GM18498 (cell line): ENCODE results near the gene FRMPD4.
"Not testable (repeated sequence)": the region's sequence is repeated elsewhere in the genome, so short reads cannot be mapped to it uniquely, and the experiment has no call there.

Experiments
- ATAC-seq: cut with Tn5 transposase; IDR thresholded peaks from one replicate; pipeline ENCODE4 v1.9.1; 2021; ENCODE audit warnings: mild to moderate bottlenecking, moderate library complexity; ENCODE audit not compliant: unreplicated experiment

The FRMPD4 gene

GRCh38 chrX:12138361-12139313 lies at the start of gene FRMPD4:
Gene FRMPD4, plus strand, starts transcription at chrX:12138473. Its CDS starts 499 bp downstream, at chrX:12138972.
- ATAC-seq: no peak

DNA sequence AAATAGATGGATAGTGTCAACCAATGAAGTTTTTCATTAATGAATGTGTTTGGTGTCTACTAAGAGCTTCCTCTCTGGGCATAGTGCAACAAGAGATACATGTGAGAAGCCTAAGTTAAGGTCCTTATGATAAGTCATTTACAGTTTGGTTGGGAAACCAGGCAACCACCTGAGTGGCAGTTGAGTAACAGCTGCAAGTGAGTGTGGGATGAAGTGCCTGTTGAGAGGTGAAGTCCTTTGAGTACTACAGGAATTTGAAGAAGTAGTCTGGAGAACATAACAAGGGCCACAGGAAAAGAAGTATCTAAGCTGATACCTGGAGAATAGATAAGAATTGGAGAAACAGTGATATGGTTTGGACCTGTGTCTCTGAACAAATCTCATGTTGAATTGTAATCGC lies 48.5 kb upstream of the FRMPD4 start:
- no peak for ATAC-seq

GRCh38 chrX:12113321-12113720 lies 25.0 kb upstream of the FRMPD4 start:
- ATAC-seq: no peak

DNA sequence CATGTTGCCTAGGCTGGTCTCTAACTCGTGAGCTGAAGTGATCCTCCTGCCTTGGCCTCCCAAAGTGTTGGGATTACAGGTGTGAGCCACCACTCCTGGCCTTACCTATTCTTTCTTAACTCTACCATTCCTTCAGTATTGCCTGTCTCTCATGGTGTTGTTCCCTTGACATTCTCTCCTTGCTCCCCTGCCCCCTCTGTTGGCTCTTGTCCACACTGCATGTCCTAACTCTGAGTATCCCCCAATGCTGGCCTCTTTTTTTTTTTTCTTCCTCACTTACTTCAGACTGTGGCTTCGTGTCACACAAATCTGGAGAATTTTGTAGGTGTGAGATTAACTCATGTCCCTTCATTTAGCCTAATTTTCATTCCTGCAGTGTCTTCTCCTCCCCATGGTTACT lies 22.9 kb upstream of the FRMPD4 start:
- no peak for ATAC-seq

DNA sequence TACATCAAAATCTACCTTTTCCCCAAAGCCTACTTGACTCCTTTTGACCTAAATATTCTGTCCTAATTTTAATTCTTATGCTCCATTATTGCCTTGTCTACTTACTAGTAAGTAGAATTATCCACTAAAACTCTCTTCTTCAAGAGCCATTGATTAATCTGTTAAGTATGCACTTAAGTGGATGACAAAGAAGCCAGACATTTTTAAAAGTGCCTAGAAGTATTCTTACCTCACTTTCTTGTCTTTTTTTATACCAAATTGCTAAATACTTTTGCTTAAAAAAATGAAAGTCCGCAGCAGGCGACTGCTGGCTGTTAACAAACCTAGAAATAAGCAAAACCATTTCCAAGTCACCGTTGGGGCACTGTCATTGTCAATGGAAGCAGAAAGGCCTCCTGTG lies 20.1 kb upstream of the FRMPD4 start:
- ATAC-seq: no peak

DNA sequence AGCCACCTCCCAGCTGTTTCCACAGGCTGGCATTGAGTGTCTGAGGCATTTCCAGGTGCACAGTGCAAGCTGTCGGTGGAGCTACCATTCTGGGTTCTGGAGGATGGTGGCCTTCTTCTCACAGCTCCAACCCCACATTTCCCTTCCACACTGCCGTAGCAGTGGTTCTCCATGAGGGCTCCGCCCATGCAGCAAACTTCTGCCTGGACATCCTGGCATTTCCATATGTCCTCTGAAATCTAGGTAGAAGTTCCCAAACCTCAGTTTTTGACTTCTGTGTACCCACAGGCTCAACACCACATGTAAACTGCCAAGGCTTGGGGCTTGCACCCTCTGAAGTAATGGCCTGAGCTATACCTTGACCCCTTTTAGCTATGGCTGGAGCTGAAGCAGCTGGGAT lies 10.3 kb upstream of the FRMPD4 start:
- ATAC-seq: no peak

DNA sequence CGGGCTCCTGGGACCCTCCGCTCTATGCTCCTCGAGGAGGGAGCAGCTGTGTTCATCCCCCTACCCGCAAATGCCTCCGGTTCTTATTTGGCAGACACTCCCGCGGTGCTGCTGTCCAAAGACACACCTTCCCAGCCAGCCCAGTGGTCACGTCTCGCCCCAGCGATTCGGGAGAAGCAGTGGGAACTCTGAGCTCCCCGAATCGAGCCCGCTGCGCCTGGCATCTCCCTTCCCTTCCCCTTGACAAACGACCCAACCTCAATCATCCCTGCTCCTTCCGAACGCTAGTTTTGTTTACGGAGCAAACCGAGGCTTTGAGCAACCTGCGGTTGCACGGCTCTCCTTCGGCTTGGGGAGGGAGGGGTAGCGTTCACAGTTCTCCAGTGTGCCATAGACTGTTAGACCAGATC lies 317 bp upstream of the FRMPD4 start:
- ATAC-seq: no peak

- ATAC-seq: no peak
These were observed 1.8 kb downstream of the FRMPD4 start for GRCh38 chrX:12139934-12140611.

DNA sequence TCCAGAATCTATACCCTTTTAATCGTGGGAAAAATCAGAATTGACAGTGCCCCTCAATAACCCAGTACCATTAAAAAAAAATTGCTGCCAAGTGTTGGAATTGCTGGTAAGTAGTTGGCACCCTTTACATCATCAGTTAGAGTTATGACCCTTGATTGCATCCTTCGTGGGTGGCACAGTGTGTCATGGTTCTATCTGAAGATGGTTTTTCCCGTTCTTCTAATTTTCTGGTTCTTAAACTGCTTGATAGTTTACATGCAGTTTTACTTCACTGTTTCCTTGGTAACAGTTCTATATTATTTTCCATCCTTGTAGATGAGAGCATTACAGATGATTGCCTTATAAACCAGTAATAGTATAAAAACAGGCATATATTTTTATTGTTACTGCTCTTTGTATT lies 3.2 kb downstream of the FRMPD4 start:
- ATAC-seq: no peak

- ATAC-seq: no peak
These were observed 4.4 kb downstream of the FRMPD4 start for GRCh38 chrX:12142661-12143060.

- ATAC-seq: no peak
These were observed 7.1 kb downstream of the FRMPD4 start for GRCh38 chrX:12145402-12145801.

GRCh38 chrX:12149670-12150407 lies 11.6 kb downstream of the FRMPD4 start:
- ATAC-seq: no peak

DNA sequence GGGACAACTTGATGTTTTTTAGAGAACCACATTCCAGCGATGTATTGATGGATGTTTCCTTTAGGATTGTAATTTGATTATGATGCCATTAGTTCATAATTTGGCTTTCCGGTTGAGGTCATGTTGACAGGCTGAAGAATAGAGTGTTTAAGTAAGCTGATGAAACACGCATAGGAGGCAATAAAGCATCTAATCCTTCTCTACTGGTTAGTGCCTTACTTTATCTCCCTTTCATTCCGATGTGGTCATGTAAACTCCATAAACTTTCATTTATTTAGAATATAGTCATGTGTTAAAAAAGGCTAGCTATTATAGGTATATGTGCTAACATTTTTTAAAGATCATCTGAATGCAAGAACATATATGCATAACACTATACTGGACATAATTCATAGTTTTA lies 15.0 kb downstream of the FRMPD4 start:
- ATAC-seq: no peak

- ATAC-seq: no peak
These were observed 15.5 kb downstream of the FRMPD4 start for GRCh38 chrX:12153741-12154140.

GRCh38 chrX:12159799-12160198 lies 21.5 kb downstream of the FRMPD4 start:
- no peak for ATAC-seq

DNA sequence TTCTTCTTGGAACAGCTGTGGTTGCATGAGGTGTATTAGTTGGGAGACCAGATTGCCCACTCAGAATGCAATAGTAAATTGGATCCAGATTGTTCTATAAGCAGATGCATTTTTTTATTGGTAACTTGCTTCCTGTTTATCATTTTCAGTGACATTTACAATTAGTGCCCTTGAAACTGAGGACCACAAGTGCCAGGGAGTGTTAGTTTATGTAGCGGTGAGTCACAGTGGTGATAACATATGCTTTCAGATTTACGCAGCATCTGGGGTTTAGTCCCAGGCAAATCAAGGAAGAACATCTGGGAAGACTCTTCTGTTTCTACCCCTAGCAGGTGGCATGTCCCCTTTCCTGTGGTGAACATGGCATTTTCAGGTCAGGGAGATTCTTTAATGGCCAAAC lies 24.1 kb downstream of the FRMPD4 start:
- no peak for ATAC-seq

DNA sequence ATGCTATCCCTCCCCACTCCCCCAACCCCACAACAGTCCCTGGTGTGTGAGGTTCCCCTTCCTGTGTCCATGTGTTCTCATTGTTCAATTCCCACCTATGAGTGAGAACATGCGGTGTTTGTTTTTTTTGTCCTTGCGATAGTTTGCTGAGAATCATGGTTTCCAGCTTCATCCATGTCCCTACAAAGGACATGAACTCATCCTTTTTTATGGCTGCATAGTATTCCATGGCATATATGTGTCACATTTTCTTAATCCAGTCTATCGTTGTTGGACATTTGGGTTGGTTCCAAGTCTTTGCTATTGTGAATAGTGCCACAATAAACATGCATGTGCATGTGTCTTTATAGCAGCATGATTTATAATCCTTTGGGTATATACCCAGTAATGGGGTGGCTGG lies 25.9 kb downstream of the FRMPD4 start:
- not testable (repeated sequence) for ATAC-seq

DNA sequence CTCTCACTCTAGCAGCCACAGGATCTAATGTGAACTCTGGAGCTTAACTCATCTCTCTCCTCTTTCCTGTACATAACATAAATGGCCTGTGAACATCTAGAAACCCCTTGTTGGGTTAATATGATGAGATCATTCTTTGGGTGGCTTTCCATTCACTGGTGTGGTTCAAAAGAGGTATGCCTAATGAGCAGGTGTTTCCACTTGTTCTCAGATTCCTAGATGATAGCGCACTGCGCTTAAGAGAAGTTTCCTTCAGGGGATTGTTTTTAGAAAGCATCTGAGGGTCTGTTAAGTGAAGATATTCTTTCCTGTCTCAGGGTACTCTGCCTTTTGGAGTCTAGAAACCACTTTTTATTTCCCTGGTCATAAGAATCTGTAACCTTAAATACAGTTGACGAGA lies 32.5 kb downstream of the FRMPD4 start:
- ATAC-seq: no peak

GRCh38 chrX:12174358-12174757 lies 36.1 kb downstream of the FRMPD4 start:
- ATAC-seq: no peak

DNA sequence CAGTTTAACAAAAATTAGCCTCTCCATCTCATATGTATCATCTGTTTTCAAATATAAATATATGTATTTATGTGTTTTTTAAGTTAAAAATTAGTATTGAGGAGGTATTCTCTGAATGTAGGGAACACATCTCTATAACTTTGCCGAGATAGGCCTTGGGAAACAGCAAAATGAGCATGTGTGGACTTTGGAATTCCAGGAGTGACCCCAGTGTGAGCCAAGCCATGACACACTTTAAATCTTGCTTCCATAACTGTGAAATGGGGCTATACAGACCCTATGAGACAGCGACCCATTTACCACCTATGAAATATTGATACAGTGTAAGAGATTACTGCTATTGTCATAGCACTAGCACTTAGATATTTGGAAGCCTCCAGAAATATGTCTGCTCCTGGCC lies 58.8 kb downstream of the FRMPD4 start:
- ATAC-seq: no peak

DNA sequence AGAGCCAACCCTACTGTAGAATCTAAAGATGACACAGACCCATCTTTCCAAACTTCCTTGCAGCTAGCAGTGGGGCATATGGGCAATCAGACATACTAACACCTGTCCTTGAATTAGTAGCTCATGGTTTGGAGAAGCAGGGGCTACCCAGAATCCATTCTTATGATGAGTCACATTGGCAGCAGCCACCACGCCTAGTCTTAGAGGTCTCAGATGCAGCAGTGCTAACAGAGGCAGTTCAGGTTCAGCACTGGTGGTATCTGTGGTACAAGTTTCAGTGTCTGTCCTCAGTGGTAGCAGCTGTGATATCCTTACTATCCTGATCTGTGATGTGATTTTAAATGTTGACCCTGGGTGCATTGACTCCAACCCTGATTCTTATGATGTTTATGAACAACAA lies 68.1 kb downstream of the FRMPD4 start:
- no peak for ATAC-seq
